ENCODE measurements around the gene WBP2. TPM values are rescaled to one million over a fixed set of nuclear protein-coding genes. Genes with fewer than 3 reads are reported as not detected.
"Not testable (repeated sequence)": the region's sequence is repeated elsewhere in the genome, so short reads cannot be mapped to it uniquely, and the experiment has no call there.

WBP2 gene
- total RNA-seq, 1 donor from 2014 or later = 144 TPM

GRCh38 chr17:75814900-75815373 lies 40.2 kb downstream of the WBP2 start:
- H3K27ac ChIP-seq (replicated peaks) = no peak overlapping the region
- DNase-seq = no peak
- intact Hi-C loops (cut with micrococcal nuclease) = no loop called here
- TF ChIP-seq CTCF (IDR thresholded peaks at IDR 0.05; ENCODE audit: borderline replicate concordance) = no peak
- no peaks in the 10 kb centered on the region for H3K27me3 ChIP-seq (ENCODE audit: low read depth)
- peaks cover 17% of the 10 kb centered on the region for H3K4me1 ChIP-seq
- no peaks in the 10 kb centered on the region for H3K9me3 ChIP-seq (replicated peaks)
- no peak overlapping the region for H3K4me3 ChIP-seq
- H3K36me3 ChIP-seq = peaks cover 98% of the 10 kb centered on the region

DNA sequence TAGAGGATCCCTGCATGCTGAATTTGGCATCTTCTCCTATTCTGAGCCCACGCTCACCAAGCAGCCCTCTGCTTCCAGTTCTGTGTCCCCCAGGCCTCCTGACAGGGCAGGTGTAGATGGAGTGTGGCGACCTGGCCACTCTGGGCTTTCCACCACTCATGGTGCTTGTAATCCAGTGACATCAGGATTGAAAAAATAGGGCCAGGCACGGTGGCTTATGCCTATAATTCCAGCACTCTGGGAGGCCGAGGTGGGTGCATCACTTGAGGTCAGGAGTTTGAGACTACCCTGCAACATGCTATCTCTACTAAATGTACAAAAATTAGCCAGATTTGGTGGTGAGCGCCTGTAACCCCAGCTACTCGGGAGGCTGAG lies 41.1 kb downstream of the WBP2 start:
- peaks cover 89% of the 10 kb centered on the region for H3K36me3 ChIP-seq
- no peak for DNase-seq
- H3K4me1 ChIP-seq = peaks cover 20% of the 10 kb centered on the region

GRCh38 chr17:75813081-75814020 lies 41.8 kb downstream of the WBP2 start:
- intact Hi-C loops (cut with micrococcal nuclease) = no loop called here
- DNase-seq = no peak

More for the DNA sequence above, 41.1 kb downstream of the WBP2 start:
- intact Hi-C loops (cut with micrococcal nuclease) = no loop called here
- Histone ChIP-seq H3K9me3 (replicated peaks) (no peaks in the 10 kb centered on the region), H3K4me3 (no peak overlapping the region), H3K27me3 (ENCODE audit: low read depth) (no peaks in the 10 kb centered on the region), H3K27ac (replicated peaks) (no peak overlapping the region)
- TF ChIP-seq CTCF (IDR thresholded peaks at IDR 0.05; ENCODE audit: borderline replicate concordance) = no peak

GRCh38 chr17:75812096-75813013 lies 42.8 kb downstream of the WBP2 start:
- intact Hi-C loops (cut with micrococcal nuclease) = no loop called here
- Histone ChIP-seq H3K4me1 (peaks cover 35% of the 10 kb centered on the region), H3K27ac (replicated peaks) (no peak overlapping the region), H3K4me3 (no peak overlapping the region), H3K9me3 (replicated peaks) (no peaks in the 10 kb centered on the region), H3K36me3 (peaks cover 72% of the 10 kb centered on the region), H3K27me3 (ENCODE audit: low read depth) (no peaks in the 10 kb centered on the region)
- TF ChIP-seq CTCF (IDR thresholded peaks at IDR 0.05; ENCODE audit: borderline replicate concordance) = no peak
- DNase-seq = no peak

More at GRCh38 chr17:75813081-75814020, 41.8 kb downstream of the WBP2 start:
- no peak for TF ChIP-seq CTCF (IDR thresholded peaks at IDR 0.05; ENCODE audit: borderline replicate concordance)
- Histone ChIP-seq H3K36me3 (peaks cover 82% of the 10 kb centered on the region), H3K27me3 (ENCODE audit: low read depth) (no peaks in the 10 kb centered on the region), H3K9me3 (replicated peaks) (no peaks in the 10 kb centered on the region), H3K4me1 (peaks cover 25% of the 10 kb centered on the region), H3K27ac (replicated peaks) (no peak overlapping the region), H3K4me3 (no peak overlapping the region)

DNA sequence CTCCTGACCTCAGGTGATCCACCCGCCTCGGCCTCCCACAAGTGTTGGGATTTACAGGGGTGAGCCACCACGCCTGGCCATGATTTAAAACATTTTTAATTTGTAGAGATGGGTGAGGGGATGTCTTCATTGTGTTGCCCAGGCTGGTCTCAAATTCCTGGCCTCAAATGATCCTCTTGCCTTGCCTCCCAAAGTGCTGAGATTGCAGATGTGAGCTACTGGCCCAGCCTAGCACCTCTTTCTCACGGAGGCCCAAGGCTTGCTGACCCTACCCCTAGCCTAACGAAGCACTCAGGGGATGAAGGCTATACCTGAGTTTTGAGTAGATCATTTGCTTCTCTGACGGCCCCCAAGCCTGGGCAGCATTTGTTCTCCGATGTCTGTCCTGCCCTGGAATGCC lies 44.0 kb downstream of the WBP2 start:
- DNase-seq = no peak
- H3K27me3 ChIP-seq (ENCODE audit: low read depth) = no peaks in the 10 kb centered on the region
- H3K4me3 ChIP-seq = no peak overlapping the region
- TF ChIP-seq CTCF (IDR thresholded peaks at IDR 0.05; ENCODE audit: borderline replicate concordance) = no peak
- no peaks in the 10 kb centered on the region for H3K9me3 ChIP-seq (replicated peaks)
- H3K4me1 ChIP-seq = peaks cover 46% of the 10 kb centered on the region
- H3K27ac ChIP-seq (replicated peaks) = no peak overlapping the region
- intact Hi-C loops (cut with micrococcal nuclease) = no loop called here
- peaks cover 61% of the 10 kb centered on the region for H3K36me3 ChIP-seq

DNA sequence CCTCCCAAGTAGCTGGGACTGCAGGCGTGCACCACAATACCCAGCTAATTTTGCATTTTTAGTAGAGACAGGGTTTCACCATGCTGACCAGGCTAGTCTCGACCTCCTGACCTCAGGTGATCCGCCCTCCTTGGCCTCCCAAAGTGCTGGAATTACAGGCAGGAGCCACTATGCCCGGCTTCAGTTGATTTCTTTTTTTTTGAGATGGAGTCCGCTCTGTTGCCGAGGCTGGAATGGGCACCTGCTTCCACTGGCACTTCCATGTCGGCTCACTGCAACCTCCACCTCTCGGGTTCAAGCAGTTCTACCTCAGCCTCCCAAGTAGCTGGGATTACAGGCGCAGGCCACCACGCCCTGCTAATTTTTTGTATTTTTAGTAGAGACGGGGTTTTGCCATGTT lies 44.4 kb downstream of the WBP2 start:
- Histone ChIP-seq H3K27ac (replicated peaks) (peak overlapping the region; percentile 90), H3K36me3 (peaks cover 58% of the 10 kb centered on the region), H3K4me1 (peaks cover 46% of the 10 kb centered on the region)
- DNase-seq; intact Hi-C loops (cut with micrococcal nuclease); H3K9me3 ChIP-seq (replicated peaks); H3K27me3 ChIP-seq (ENCODE audit: low read depth); H3K4me3 ChIP-seq: not testable (repeated sequence)

All from left ventricle myocardium inferior (tissue), 1 donor.